SK-N-SH (cell line): ENCODE measurements around the gene ZNF627. TPM values are rescaled to one million over a fixed set of nuclear protein-coding genes. Genes with fewer than 3 reads are reported as not detected.
A peak's percentile ranks its signal among the peaks of the same experiment; 100 is the strongest.

Source experiments
- CTCF ChIA-PET: fragments of 300-600, 350-600 bp; formaldehyde crosslinking; extraction: SDS; loops from one replicate; lab custom pipeline; 2021; lab: Yijun Ruan, JAX
- POLR2A ChIA-PET: fragments of 350-600 bp; sonication (Branson Sonifier 250); formaldehyde crosslinking; extraction: SDS; loops from one replicate; lab custom pipeline; 2020; ENCODE audit warnings: antibody characterized with exemption, inconsistent platforms; lab: Yijun Ruan, JAX
- DNase-seq: peaks from one replicate; pipeline ENCODE4 v3.0.0; 2012
- H2AFZ ChIP-seq: fragments of 200-600 bp; sonication (generic); 2 replicates; pipeline ENCODE4 v1.8.1; 2016; ENCODE audit warnings: antibody characterized with exemption, mild to moderate bottlenecking, low read depth
- H3F3A ChIP-seq: fragments of 200-600 bp; sonication (generic); replicated peaks from 2 replicates; pipeline ENCODE3; 2016; ENCODE audit warnings: antibody characterized with exemption, mild to moderate bottlenecking; ENCODE audit not compliant: insufficient read depth
- H3K27ac ChIP-seq, 2 experiments: fragments of 200-500 bp in 1 of 2; fragments of 200-600 bp in 1 of 2; sonication (Bioruptor generic) in 1 of 2; sonication (generic), shearing (Covaris generic) in 1 of 2; 2 replicates each; pipeline versions ENCODE4 v1.5.1 to v1.6.1; 2014 to 2016; ENCODE audit warnings: low read depth in 2 of 2, inconsistent platforms in 1 of 2, low read length in 1 of 2, mild to moderate bottlenecking in 1 of 2, mixed read lengths in 1 of 2
- H3K27me3 ChIP-seq: fragments of 200-600 bp; sonication (generic), shearing (Covaris generic); 2 replicates; pipeline ENCODE4 v1.6.1; 2016; ENCODE audit warnings: mixed run types; ENCODE audit not compliant: insufficient read depth
- H3K36me3 ChIP-seq, 2 experiments: fragments of 200-500 bp in 1 of 2; fragments of 200-600 bp in 1 of 2; sonication (Bioruptor generic) in 1 of 2; sonication (generic) in 1 of 2; replicated peaks in 1 of 2; 2 replicates each; pipeline versions ENCODE3 to v1.5.1; 2014 to 2016; ENCODE audit warnings: low read length in 1 of 2, mild to moderate bottlenecking in 1 of 2; ENCODE audit not compliant: insufficient read depth in 2 of 2, control insufficient read depth in 1 of 2
- H3K4me1 ChIP-seq, 2 experiments: fragments of 200-500 bp in 1 of 2; fragments of 200-600 bp in 1 of 2; sonication (Bioruptor generic) in 1 of 2; sonication (generic), shearing (Covaris generic) in 1 of 2; 2 replicates each; pipeline versions ENCODE4 v1.5.1 to v1.6.1; 2014 to 2016; ENCODE audit warnings: low read depth in 1 of 2, low read length in 1 of 2, mixed run types in 1 of 2; ENCODE audit not compliant: insufficient read depth in 2 of 2, control insufficient read depth in 1 of 2
- H3K4me2 ChIP-seq: fragments of 200-600 bp; sonication (generic), shearing (Covaris generic); 2 replicates; pipeline ENCODE4 v1.6.1; 2017; ENCODE audit warnings: mixed run types
- H3K4me3 ChIP-seq, 2 experiments: fragments of 200-500 bp in 1 of 2; fragments of 200-600 bp in 1 of 2; sonication (Bioruptor generic) in 1 of 2; sonication (generic), shearing (Covaris generic) in 1 of 2; 2 replicates each; pipeline versions ENCODE4 v1.5.1 to v1.8.1; 2014 to 2016; ENCODE audit warnings: low read depth in 2 of 2, inconsistent platforms in 1 of 2, low read length in 1 of 2, mild to moderate bottlenecking in 1 of 2, mixed read lengths in 1 of 2, moderate library complexity in 1 of 2
- H3K79me2 ChIP-seq: fragments of 200-600 bp; sonication (generic); 2 replicates; pipeline ENCODE4 v1.8.1; 2017; ENCODE audit warnings: mild to moderate bottlenecking; ENCODE audit not compliant: insufficient read depth
- H3K9ac ChIP-seq: fragments of 200-600 bp; sonication (generic); 2 replicates; pipeline ENCODE4 v1.6.1; 2017; ENCODE audit warnings: mixed run types
- H3K9me2 ChIP-seq: fragments of 200-600 bp; sonication (generic); 2 replicates; pipeline ENCODE4 v1.6.1; 2017; ENCODE audit warnings: mixed run types
- H3K9me3 ChIP-seq: fragments of 200-600 bp; sonication (generic); 2 replicates; pipeline ENCODE4 v1.6.1; 2017; ENCODE audit warnings: mixed run types, mild to moderate bottlenecking, moderate library complexity
- H4K20me1 ChIP-seq: fragments of 200-600 bp; sonication (generic); 2 replicates; pipeline ENCODE4 v1.6.1; 2017; ENCODE audit warnings: mild to moderate bottlenecking, mixed run types; ENCODE audit not compliant: insufficient read depth
- CHD2 ChIP-seq: fragments of 150-350 bp; IDR thresholded peaks from 2 replicates; pipeline ENCODE4 v1.6.1; 2018; ENCODE audit warnings: low read length; ENCODE audit not compliant: partially characterized antibody
- CTCF ChIP-seq: fragments of 200-600 bp; sonication (generic); IDR thresholded peaks from 2 replicates; pipeline ENCODE4 v1.6.1; 2017; ENCODE audit warnings: antibody characterized with exemption, mild to moderate bottlenecking, moderate library complexity
- EP300 ChIP-seq, 2 experiments: IDR thresholded peaks; 2 replicates each; pipeline versions ENCODE4 v1.4.0 to v1.6.1; 2012; ENCODE audit warnings: borderline replicate concordance in 1 of 2, low read depth in 1 of 2, low read length in 1 of 2
- EZH2phosphoT487 ChIP-seq: fragments of 200-600 bp; sonication (generic); IDR thresholded peaks from 2 replicates; pipeline ENCODE4 v1.6.1; 2017; ENCODE audit warnings: low read depth, mixed run types, mild to moderate bottlenecking, antibody characterized with exemption, moderate library complexity, borderline replicate concordance
- FOSL2 ChIP-seq: IDR thresholded peaks from 2 replicates; pipeline ENCODE4 v1.4.0; 2012; ENCODE audit warnings: low read depth, mild to moderate bottlenecking, moderate library complexity, borderline replicate concordance
- FOXJ3 ChIP-seq: sonication (generic); formaldehyde crosslinking; IDR thresholded peaks from 2 replicates; pipeline ENCODE4 v1.5.1; 2020; ENCODE audit warnings: mild to moderate bottlenecking, missing genetic modification reagents
- FOXM1 ChIP-seq: IDR thresholded peaks from 2 replicates; pipeline ENCODE4 v1.4.0; 2012; ENCODE audit warnings: low read depth, mild to moderate bottlenecking
- GABPA ChIP-seq: IDR thresholded peaks from 2 replicates; pipeline ENCODE4 v1.4.0; 2012; ENCODE audit warnings: low read depth, mild to moderate bottlenecking
- MEF2A ChIP-seq: IDR thresholded peaks from 2 replicates; pipeline ENCODE4 v1.4.0; 2012; ENCODE audit warnings: low read depth, borderline replicate concordance
- MXI1 ChIP-seq: IDR thresholded peaks from 2 replicates; pipeline ENCODE4 v1.6.1; 2012; ENCODE audit warnings: mild to moderate bottlenecking, low read depth, low read length, improper control_type of control experiment
- PBX3 ChIP-seq: IDR thresholded peaks from 2 replicates; pipeline ENCODE4; 2012
- POLR2AphosphoS5 ChIP-seq: IDR thresholded peaks from 2 replicates; pipeline ENCODE4 v1.6.1; 2012; ENCODE audit warnings: low read depth, low read length
- RAD21 ChIP-seq: IDR thresholded peaks from 2 replicates; pipeline ENCODE4 v1.6.1; 2012; ENCODE audit warnings: mild to moderate bottlenecking, low read length
- RFX5 ChIP-seq: IDR thresholded peaks from 2 replicates; pipeline ENCODE4 v1.6.1; 2012; ENCODE audit warnings: mild to moderate bottlenecking, improper control_type of control experiment, low read length
- RXRA ChIP-seq: IDR thresholded peaks from 2 replicates; pipeline ENCODE4 v1.4.0; 2012; ENCODE audit warnings: low read depth, mild to moderate bottlenecking, borderline replicate concordance
- SIN3A ChIP-seq: IDR thresholded peaks from 2 replicates; pipeline ENCODE4 v1.6.1; 2012; ENCODE audit warnings: low read depth, mild to moderate bottlenecking, low read length, moderate library complexity, borderline replicate concordance
- TAF1 ChIP-seq: IDR thresholded peaks from 2 replicates; pipeline ENCODE4 v1.6.1; 2012; ENCODE audit warnings: low read depth, mild to moderate bottlenecking, low read length, moderate library complexity, borderline replicate concordance
- TCF12 ChIP-seq: IDR thresholded peaks from 2 replicates; pipeline ENCODE4 v1.4.0; 2012
- ZBTB33 ChIP-seq: IDR thresholded peaks from 2 replicates; pipeline ENCODE4 v1.4.0; 2012; ENCODE audit warnings: low read depth, borderline replicate concordance
- WGBS: methylation state at CpG from one replicate; pipeline ENCODE4 v1.1.6; 2017; ENCODE audit warnings: low lambda C conversion rate; 5-methylcytosine and 5-hydroxymethylcytosine counted together
- polyA plus RNA-seq, 3 experiments: library from polyadenylated mRNA; depleted of rRNA; stranded (reverse); fragments of >200 nt; gene quantifications; 2 replicates each; pipeline ENCODE4 v1.2.3, GENCODE V29; 2012

ZNF627 gene
- polyA plus RNA-seq, 1 of the 3 experiments (the other 2 are of a cell fraction): 5.8 TPM

- peak; percentile 98 for TF ChIP-seq PBX3
- peak; percentile 45; the same call in 1 of the 2 replicates for TF ChIP-seq TAF1
- peak; percentile 95 for TF ChIP-seq SIN3A
- no peak for TF ChIP-seq MEF2A
- TF ChIP-seq FOXM1: no peak
- no peak; the same call in 1 of the 2 replicates for TF ChIP-seq RAD21
- peak; percentile 54 for TF ChIP-seq CHD2
- TF ChIP-seq, all 33 proteins: peak for 10
Observed at GRCh38 chr19:11639602-11640471, 42.6 kb downstream of the ZNF627 start (continued).

GRCh38 chr19:11641244-11641643 is 44.0 kb downstream of the ZNF627 start:
- H2AFZ ChIP-seq: no peak overlapping the region
- no peak overlapping the region for H3K27ac ChIP-seq
- no peaks in the 10 kb centered on the region for H3K27me3 ChIP-seq
- POLR2A ChIA-PET: no interaction called here
- H3K9me2 ChIP-seq: no peaks in the 10 kb centered on the region
- H3F3A ChIP-seq: no peaks in the 10 kb centered on the region
- no peak overlapping the region for H3K4me2 ChIP-seq
- no peak overlapping the region for H3K4me3 ChIP-seq
- peaks cover 0 to 2% of the 10 kb centered on the region in 2 experiments; a peak in 1 of 4 replicates for H3K4me1 ChIP-seq
- TF ChIP-seq FOSL2: no peak
- no peak for TF ChIP-seq TCF12
- TF ChIP-seq RXRA: no peak
- TF ChIP-seq EZH2phosphoT487: no peak
- no peak for TF ChIP-seq CTCF
- TF ChIP-seq POLR2AphosphoS5: no peak
- no peak for TF ChIP-seq FOXJ3 (CRISPR knock-in tag)
- TF ChIP-seq MXI1: no peak
- no peak for TF ChIP-seq RAD21
- TF ChIP-seq RFX5: no peak
- no peak for TF ChIP-seq GABPA
- no peak for TF ChIP-seq ZBTB33
- TF ChIP-seq EP300 (IDR thresholded peaks at IDR 0.05; ENCODE audit: borderline replicate concordance in 1 of 2, low read depth in 1 of 2, low read length in 1 of 2): no peak
- H3K79me2 ChIP-seq: peaks cover 13% of the 10 kb centered on the region
- 100% methylated on average over 6 of the region's 7 CpGs for WGBS
- peaks cover 0 to 3% of the 10 kb centered on the region in 2 experiments for H3K36me3 ChIP-seq
- H3K9me3 ChIP-seq: no peaks in the 10 kb centered on the region
- H3K9ac ChIP-seq: no peak overlapping the region
- no peak for DNase-seq
- H4K20me1 ChIP-seq: no peaks in the 10 kb centered on the region
- CTCF ChIA-PET: interaction anchor here (1.0 kb wide), 1 partner anchor 53 kb away, joined by 3 read pairs; no protein-coding TSS in a partner anchor
